HG03139 (cell line): ENCODE measurements around the gene PHF20.
"Not testable (repeated sequence)": the region's sequence is repeated elsewhere in the genome, so short reads cannot be mapped to it uniquely, and the experiment has no call there.

ENCODE experiments used
- ATAC-seq: cut with Tn5 transposase; IDR thresholded peaks from one replicate; pipeline ENCODE4 v1.9.1; 2021; ENCODE audit not compliant: unreplicated experiment

Gene PHF20

DNA sequence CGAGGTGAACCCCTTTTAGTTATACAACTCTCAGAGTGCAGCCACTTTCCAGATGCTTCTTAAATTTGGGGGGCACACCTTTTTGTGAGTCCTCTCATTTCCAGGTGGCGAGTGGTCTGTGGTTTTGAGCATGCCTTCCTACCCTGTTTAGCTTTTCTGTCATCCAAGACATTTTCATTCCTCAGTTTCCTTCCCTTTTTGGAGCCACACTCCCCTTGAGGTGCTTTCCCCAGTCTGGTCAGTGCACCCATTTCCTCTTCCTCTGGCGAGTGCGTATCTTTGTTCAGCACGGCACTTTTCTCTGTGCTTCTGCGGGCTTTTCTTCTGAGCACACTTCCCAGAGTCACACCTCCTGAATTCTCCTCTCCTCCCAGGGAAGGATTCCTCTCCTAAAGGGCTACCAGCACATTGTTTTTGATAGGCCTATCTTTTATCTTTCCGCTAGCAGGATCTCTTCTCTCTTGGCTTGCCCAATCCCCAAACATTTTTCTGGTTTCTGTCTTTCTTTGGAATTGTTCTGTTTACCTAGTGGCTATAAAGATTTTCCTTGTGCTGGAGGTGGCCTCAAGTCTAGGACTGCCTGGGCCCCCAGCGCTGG lies 1.4 kb downstream of the PHF20 start:
- ATAC-seq = no peak

DNA sequence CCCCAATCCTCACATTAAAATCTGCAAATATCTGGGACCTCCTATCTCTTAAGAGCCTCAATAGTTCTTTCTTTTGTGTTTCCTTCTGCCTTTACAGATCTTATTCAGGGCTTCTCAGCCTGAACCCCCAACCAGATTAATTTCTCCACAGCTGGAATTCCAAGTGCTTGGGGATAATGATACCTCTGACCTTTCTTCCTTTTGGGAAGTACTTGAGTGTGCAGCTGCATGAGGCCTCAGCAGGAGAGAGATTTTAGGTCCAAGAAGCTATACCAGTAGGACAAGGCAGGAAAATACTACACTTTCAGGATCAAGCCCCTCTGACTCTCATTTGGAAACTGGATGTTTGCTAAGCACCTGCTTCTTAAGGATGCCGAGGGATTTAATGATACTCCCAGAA lies 2.6 kb downstream of the PHF20 start:
- ATAC-seq = no peak

DNA sequence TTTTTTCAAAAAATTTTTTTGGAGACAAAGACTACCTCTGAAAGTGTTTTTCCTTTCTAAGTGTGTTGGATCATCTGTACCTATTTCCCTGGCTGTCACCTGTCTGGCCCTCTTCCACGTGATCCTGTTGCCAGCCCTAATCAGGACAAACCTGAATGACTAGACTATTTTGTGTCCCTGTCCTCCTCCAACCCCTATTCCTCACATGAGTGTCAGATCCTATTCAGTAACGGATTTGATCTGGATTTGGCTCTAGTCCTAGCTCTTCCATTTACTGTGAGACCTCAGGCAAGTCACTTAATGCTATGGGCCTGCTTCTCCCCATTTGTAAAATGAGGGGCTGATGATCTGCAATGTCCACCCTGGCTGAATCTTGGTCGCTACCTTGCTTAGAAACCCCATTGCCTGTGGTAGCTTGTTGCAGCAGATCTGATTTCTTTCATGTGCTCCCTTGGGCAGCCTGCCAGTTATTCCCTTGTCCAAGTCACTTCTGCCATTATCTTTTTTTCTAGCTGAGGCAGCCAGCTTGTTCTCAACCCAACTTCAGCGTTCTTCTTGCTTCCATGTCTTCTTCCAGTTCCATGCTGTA lies 4.8 kb downstream of the PHF20 start:
- ATAC-seq = no peak

DNA sequence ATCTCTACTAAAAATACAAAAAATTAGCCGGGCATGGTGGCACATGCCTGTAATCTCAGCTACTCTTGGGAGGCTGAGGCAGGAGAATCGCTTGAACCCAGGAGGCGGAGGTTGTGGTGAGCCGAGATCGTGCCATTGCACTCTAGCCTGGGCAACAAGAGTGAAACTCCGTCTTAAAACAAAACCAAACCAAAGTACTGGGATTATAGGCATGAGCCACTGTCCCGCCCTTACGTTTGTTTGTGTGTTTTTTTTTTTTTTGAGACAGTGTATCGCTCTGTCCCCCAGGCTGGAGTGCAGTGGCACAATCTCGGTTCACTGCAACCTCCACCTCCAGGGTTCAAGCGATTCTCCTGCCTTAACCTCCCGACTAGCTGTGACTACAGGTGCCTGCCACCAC lies 12.0 kb downstream of the PHF20 start:
- not testable (repeated sequence) for ATAC-seq

DNA sequence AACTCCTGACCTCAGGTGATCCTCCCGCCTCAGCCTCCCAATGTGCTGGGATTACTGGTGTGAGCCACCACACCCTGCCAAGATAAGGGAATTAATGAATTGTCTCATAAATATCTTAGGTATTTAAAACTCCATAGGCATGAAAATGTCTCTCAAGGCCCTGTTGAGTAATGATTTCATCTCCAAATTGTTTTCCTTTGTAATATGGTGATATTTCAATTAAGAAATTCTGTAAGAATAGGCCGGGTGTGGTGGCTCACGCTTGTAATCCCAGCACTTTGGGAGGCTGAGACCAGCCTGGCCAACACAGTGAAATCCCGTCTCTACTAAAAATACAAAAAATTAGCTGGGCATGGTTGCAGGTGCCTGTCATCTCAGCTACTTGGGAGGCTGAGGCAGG lies 13.7 kb downstream of the PHF20 start:
- ATAC-seq = not testable (repeated sequence)

DNA sequence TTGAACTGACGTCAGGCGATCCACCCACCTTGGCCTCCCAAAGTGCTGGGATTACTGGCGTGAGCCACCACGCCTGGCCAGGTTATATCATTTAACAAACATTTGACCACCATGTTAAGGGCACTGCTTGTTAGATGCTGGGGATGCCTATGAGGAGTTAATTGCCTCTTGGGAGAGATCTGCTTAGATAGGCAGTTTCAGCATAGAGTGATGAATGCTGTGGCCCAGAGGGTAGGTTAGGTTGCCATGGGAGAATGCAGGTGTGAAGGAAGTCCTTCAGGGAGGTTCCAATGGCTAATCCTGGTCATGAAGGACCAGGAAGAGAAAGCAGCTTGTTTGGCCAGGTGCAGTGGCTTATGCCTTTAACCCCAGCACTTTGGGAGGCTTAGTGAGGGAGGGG lies 17.0 kb downstream of the PHF20 start:
- ATAC-seq = no peak

DNA sequence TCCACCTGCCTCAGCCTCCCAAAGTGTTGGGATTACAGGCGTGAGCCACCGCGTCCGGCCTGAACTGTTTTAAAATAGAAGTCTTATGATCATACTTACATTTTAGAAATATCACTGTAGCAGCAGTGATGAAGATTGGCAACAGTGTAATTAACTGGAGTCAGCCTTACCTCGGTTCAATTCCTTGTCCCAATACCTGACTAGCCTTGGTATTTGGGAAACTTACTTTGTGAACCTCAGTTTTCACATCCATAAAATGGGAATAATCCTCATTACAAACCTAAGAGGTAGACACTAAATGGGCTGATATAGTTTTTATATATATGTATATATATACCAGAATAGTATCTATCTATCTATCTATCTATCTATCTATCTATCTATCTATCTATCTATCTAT lies 19.3 kb downstream of the PHF20 start:
- ATAC-seq = no peak

DNA sequence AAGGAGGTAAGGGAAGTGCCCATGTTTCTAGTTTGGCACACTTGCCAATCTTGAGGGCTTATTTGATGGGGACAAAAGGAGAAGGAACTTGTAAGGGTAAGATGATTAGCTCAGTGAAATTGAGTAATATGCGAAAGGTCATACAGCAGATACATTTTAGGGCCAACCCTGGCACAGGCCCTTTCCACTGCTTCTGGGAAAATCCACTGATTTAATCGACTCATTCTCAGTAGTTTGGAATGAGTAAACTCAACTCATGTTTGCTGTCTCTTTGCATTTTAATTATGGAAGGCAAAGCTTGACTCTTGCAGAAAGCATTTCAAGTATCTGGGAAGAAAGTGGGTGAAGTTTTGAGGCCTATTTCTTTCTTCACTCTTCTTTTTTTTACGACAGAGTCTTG lies 20.0 kb downstream of the PHF20 start:
- ATAC-seq = no peak

DNA sequence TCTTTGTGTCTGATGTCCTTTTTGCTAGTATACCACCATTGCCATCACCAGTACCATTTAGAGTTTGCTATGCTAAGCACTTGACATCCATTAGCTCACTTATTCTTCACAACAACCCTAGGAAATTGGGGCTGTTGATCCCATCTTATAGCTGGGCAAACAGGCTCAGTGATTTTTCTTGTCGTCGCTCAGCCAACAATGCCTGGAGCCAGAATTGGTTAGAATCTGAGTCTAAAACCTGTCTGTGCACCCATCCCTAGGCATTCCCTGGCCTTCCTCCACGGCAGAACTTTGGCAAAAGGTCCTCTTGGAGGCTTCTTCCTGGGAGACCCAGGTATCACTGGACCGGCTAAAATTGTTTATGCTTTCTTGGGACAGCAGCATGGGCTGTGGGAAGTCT lies 20.9 kb downstream of the PHF20 start:
- ATAC-seq = no peak

DNA sequence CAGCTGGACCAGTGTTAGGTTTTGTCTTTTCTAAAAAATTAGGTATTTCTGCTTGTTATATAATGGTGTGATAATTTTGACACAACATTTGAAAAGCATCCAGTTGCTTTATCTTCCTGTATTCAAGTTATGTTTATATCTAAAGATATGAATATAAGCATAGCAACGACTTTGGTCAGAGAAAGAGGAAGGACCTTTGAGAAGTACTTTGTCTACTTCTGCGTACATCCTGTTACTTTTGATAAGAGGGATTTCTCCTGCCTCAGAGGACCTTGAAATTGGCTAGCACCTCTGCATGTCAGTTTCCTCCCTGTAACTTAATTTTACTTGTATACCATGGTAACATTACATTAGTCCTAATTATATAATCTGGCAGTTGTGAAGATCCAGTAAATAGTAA lies 24.8 kb downstream of the PHF20 start:
- no peak for ATAC-seq

DNA sequence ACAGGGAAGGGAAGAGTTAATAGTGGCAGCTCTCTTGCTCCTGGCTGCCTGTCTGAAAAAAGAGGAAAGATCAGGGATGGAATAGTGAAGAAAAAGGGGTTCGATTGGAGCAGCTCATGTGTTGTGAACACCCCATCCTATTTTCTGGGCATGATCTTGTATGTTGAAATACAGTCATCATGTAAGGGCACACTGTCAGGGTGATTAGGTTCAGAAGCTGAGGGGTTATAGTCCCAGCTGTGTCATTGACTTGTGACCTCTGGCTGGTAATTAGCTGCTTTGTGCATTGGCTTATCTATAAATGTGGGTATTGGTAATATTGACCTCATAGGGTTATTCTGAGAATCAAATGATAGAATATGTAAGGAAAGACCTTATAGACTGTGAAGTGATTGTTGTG lies 30.1 kb downstream of the PHF20 start:
- no peak for ATAC-seq

DNA sequence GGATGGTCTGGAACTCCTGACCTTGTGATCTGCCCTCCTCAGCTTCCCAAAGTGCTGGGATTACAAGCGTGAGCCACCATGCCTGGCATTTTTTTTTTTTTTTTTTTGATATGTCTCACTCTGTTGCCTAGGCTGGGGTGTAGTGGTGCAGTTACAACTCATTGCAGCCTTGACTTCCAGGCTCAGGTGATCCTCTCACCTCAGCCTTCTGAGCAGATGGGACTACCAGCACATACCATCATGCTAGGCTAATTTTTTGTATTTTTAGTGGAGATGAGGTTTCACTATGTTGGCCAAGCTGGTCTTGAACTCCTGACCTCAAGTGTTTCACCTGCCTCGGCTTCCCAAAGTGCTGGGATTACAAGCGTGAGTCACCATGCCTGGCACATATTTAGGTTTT lies 34.3 kb downstream of the PHF20 start:
- ATAC-seq = no peak

DNA sequence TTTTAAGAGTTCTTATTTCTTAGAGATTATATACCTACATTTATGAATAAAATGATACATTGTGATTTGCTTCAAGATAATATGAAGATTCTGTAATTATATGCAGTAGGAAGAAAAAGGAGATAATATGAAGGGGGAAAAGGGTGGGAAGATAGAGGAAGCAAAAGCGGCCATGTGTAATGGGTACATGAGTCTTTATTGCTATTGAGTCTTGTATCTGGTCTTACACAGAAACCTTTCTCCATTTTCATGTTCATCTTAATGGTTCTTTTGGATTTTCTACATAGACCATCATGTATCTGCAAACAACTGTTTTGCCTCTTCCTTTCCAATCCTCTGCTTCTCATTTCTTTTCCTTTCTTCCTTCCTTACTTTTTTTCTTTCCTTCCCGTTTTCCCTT lies 36.1 kb downstream of the PHF20 start:
- ATAC-seq = no peak

DNA sequence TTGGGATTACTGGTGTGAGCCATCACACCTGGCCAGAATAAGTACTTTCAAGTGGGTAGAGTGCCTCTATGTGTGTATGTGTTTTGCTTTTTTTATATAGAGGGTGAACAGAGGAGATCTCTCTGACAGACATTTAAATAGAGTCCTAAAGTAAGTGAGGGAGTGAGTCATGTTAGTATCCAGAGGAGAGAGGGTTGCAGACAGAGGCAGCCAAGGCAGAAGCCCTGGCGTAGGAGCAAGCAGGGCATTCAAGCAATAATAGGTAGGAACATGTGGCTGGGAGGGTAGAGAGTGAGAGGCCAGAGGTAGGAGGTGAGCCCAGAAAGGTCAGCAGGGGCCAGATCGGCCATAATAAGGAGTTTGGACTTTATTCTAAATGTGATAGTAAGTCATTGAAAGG lies 48.9 kb downstream of the PHF20 start:
- no peak for ATAC-seq

DNA sequence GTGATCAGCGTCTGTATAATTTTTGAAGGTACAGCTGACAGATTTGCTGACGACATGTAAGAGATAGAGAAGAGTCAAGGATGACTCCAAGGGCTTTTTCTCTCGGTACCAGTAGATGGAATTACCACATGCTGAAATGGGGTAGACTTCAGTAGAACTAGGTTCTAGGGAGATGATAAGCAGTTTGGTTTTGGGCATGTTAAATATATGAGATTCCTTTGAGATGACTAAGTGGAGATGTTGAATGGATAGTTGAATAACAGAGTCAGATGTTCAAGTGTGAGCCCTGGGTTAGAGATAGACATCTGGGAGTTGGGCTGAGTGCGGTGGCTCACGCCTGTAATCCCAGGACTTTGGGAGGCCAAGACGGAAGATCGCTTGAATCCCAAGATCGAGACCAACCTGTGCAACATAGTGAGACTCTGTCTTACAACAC lies 50.0 kb downstream of the PHF20 start:
- ATAC-seq = no peak

DNA sequence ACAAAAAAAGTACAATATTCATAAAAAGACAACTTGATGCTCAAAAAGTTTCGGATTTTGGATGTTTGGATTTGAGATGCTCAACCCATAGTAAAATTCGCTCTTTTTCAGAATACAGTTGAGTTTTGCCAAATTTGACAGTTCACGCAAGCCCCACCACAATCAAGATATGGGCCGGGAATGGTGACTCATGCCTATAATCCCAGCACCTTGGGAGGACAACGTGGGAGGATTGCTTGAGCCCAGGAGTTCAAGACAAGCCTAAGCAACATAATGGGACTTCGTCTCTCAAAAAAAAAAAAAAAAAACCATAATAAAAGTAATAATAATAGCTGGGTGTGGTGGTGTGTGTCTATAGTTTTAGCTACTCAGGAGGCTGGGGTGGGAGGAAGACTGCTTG lies 51.3 kb downstream of the PHF20 start:
- ATAC-seq = no peak

DNA sequence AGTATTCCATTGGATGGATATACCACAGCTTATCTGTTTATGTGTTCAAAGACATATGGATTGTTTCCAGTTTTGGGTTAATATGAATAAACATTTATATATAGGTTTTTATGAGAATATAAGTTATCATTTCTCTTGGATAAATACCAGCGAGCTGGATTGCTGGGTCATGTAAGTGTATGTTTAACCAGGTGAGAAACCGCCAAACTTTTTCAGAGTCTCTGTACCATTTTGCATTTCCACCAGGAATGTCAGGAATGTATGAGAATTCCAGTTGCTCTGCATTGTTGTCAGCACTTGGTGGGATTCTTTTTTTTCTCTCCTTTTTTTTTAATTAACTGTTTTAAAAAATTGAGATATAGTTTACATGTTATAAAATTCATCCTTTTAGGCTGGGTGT lies 52.1 kb downstream of the PHF20 start:
- no peak for ATAC-seq

DNA sequence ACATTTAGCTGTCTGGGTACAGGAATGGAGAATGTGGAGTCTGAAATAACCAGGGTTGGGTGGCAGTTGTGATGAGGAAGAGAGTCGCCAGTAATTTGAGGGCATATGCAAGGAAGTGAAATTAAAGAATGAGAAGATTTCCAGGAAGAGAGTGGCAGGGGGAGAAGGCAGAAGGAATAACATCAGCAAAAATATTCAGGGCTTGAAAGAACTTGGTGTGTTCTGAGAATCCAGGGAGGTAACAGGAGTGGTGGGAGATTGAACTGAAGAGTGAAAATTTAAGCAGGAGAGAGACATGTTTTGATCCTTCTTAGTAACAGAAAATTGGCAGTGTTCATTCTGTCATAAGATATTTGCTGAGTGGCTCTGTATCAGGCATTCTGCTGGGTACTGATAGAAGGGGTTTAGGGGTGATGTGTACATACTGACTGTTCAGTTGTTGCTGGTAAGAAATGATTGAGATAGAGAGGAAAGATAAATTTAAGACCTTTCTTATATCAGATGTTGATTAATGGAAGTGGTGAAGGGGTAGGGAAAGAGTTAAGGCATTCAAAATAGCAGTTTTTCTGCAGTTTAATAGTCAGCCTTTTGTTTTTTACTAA lies 54.7 kb downstream of the PHF20 start:
- no peak for ATAC-seq

DNA sequence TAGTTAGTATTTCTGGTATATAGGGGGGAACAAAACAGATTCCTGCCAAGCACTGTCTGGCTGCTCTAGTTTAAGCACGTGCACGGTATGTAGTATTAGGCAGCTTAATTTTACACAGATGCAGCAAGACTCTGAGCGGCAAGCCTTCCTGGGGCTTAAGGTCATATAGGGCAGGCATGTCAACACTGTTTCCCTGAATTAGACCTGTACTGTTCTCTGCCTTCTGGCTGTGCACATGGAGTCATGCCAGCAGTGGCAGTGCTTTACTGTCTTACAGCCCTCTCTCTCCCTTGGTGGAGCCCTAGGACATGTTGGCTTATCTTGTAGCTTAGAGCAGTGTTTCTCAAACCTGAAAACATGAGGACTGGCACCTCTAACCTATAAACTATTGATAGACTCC lies 56.6 kb downstream of the PHF20 start:
- no peak for ATAC-seq

DNA sequence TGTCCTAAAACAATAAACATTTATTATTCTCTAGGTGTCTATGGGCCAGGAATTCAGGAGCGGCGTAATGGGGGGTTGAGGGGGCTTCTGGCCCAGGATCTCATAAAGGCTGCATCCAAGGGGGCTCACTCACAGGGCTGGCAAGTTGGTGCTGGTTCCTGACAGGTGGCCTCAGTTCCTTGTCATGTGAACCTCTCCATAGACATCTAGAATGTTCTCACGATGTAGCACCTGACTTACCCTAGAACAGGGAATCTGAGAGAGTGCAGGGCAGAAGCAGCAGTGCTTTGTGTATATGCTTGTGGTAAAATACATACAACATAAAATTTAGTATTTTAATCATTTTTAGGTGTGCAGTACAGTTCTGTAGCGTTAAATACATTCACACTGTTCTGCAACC lies 57.1 kb downstream of the PHF20 start:
- no peak for ATAC-seq

DNA sequence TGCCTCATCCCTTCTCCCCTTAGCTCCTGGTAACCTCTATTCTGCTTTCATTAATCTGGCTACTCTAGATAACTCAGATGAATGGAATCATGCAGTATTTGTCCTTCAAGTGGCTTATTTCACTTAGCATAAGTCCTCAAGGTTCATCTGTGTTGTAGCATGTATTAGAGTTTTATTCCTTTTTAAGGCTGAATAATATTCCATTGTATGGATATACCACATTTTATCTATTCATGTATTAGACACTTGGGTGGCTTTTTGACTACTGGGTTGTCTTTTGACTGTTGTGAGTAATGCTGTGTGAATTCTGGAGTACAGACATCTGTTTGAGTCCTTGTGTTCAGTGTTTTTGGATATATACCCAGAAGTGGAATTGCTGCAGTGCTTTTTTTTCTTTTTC lies 58.4 kb downstream of the PHF20 start:
- ATAC-seq = no peak

DNA sequence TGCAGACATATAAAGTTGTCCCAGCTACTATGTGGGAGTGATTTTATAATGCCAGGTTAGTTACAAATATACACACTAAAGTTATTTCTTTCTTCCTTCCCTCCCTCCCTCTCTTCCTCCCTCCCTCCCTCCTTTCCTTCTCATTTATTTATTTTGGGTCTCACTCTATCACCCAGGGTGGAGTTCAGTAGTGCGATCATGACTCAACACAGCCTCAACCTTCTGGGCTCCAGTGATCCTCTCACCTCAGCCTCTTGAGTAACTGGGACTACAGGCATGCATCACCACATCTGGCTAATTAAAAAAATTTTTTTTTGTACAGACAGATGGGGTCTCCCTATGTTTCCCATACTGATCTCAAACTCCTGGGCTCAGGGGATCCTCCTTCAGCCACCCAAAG lies 59.2 kb downstream of the PHF20 start:
- no peak for ATAC-seq

DNA sequence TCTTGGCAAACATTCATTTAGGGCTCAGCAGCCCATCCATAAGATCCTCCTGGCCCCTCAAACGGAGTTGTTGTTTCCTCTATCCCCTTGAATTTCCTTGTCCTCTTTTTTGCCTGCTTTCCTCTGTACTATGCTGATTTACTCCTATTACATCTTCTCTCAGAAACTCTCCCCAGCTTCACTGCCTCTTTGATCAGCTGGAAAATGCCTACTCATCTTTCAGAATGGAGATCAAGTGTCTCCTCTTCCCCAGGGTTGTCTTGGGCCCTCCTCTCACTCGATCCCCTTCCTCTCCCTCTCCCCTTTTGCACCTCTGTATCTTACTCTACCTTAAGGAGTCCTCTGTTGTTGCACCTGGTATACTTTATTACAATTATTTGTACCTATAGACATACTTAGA lies 60.2 kb downstream of the PHF20 start:
- ATAC-seq = no peak
